SK-N-SH treated with all-trans-retinoic acid at 6 μM for 48 hours (cell line): ENCODE results near the gene TNFRSF1A.

Source experiments
- ATAC-seq: fragments of 200-7000 bp; cut with Tn5 transposase; 3 replicates; pipeline ENCODE4 v1.9.1; 2020; ENCODE audit warnings: mild to moderate bottlenecking, moderate library complexity
- ARNTL ChIP-seq: fragments of 450-650 bp; formaldehyde crosslinking; IDR thresholded peaks from 2 replicates; pipeline ENCODE4 v1.5.0; 2020; ENCODE audit warnings: low read depth, mild to moderate bottlenecking, moderate library complexity, borderline replicate concordance
- BACH2 ChIP-seq: fragments of 250-450 bp; sonication (Bioruptor Pico); IDR thresholded peaks from 2 replicates; pipeline ENCODE4 v1.9.0; 2021; ENCODE audit warnings: mild to moderate bottlenecking, borderline replicate concordance
- CREB5 ChIP-seq: fragments of 250-450 bp; sonication (Bioruptor Pico); IDR thresholded peaks from 2 replicates; pipeline ENCODE4 v1.5.1; 2020; ENCODE audit warnings: low read depth, mild to moderate bottlenecking, moderate library complexity
- CSDC2 ChIP-seq: fragments of 250-450 bp; sonication (Bioruptor Pico); IDR thresholded peaks from 2 replicates; pipeline ENCODE4 v1.5.0; 2020; ENCODE audit warnings: mild to moderate bottlenecking, moderate library complexity
- CSRNP3 ChIP-seq: fragments of 250-450 bp; sonication (Bioruptor Pico); IDR thresholded peaks from 2 replicates; pipeline ENCODE4 v1.5.1; 2021; ENCODE audit warnings: mild to moderate bottlenecking, moderate library complexity
- ESRRG ChIP-seq: fragments of 250-450 bp; sonication (Bioruptor Pico); IDR thresholded peaks from 2 replicates; pipeline ENCODE4 v1.6.1; 2021; ENCODE audit warnings: mild to moderate bottlenecking
- GLIS3 ChIP-seq: fragments of 250-450 bp; sonication (Bioruptor Pico); IDR thresholded peaks from 2 replicates; pipeline ENCODE4 v1.5.0; 2020; ENCODE audit warnings: mild to moderate bottlenecking, moderate library complexity
- ISL1 ChIP-seq: fragments of 250-450 bp; sonication (Bioruptor Pico); IDR thresholded peaks from 2 replicates; pipeline ENCODE4 v2.1.2; 2022; ENCODE audit warnings: mild to moderate bottlenecking, moderate library complexity
- OSR1 ChIP-seq: fragments of 250-450 bp; sonication (Bioruptor Pico); IDR thresholded peaks from 2 replicates; pipeline ENCODE4 v1.8.0; 2022; ENCODE audit warnings: moderate library complexity, mild to moderate bottlenecking, inconsistent platforms
- POU6F1 ChIP-seq: fragments of 250-450 bp; sonication (Bioruptor Pico); IDR thresholded peaks from 2 replicates; pipeline ENCODE4 v1.8.0; 2021; ENCODE audit warnings: low read depth, mild to moderate bottlenecking, moderate library complexity, borderline replicate concordance
- PPARA ChIP-seq: fragments of 250-450 bp; sonication (Bioruptor Pico); IDR thresholded peaks from 2 replicates; pipeline ENCODE4 v1.5.0; 2020; ENCODE audit warnings: mild to moderate bottlenecking, borderline replicate concordance
- RARB ChIP-seq: fragments of 250-450 bp; sonication (Bioruptor Pico); IDR thresholded peaks from 2 replicates; pipeline ENCODE4 v1.8.0; 2021; ENCODE audit warnings: mild to moderate bottlenecking, moderate library complexity
- SNAI2 ChIP-seq: fragments of 250-450 bp; sonication (Bioruptor Pico); IDR thresholded peaks from 2 replicates; pipeline ENCODE4 v1.5.0; 2020; ENCODE audit warnings: mild to moderate bottlenecking, moderate library complexity
- TCF4 ChIP-seq: fragments of 250-450 bp; sonication (Bioruptor Pico); IDR thresholded peaks from 2 replicates; pipeline ENCODE4 v1.8.0; 2021; ENCODE audit warnings: mild to moderate bottlenecking, moderate library complexity, borderline replicate concordance
- TOX ChIP-seq: fragments of 250-450 bp; sonication (Bioruptor Pico); IDR thresholded peaks from 2 replicates; pipeline ENCODE4 v1.8.0; 2021; ENCODE audit warnings: mild to moderate bottlenecking, moderate library complexity, borderline replicate concordance
- TSHZ2 ChIP-seq: fragments of 250-450 bp; sonication (Bioruptor Pico); IDR thresholded peaks from 2 replicates; pipeline ENCODE4 v1.5.0; 2020; ENCODE audit warnings: mild to moderate bottlenecking, moderate library complexity
- ZC3H10 ChIP-seq: fragments of 250-450 bp; sonication (Bioruptor Pico); IDR thresholded peaks from 2 replicates; pipeline ENCODE4 v1.5.1; 2021; ENCODE audit warnings: mild to moderate bottlenecking, moderate library complexity
- ZFP3 ChIP-seq: fragments of 250-450 bp; sonication (Bioruptor Pico); IDR thresholded peaks from 2 replicates; pipeline ENCODE4 v1.5.0; 2020; ENCODE audit warnings: mild to moderate bottlenecking, moderate library complexity
- ZNF565 ChIP-seq: fragments of 450-650 bp; formaldehyde crosslinking; conservative IDR thresholded peaks from 2 replicates; pipeline ENCODE4 v1.5.0; 2020; ENCODE audit warnings: low read depth, mild to moderate bottlenecking, moderate library complexity
- ZNF70 ChIP-seq: fragments of 450-650 bp; formaldehyde crosslinking; IDR thresholded peaks from 2 replicates; pipeline ENCODE4 v1.5.0; 2020; ENCODE audit warnings: mild to moderate bottlenecking, moderate library complexity
- ZNF8 ChIP-seq: fragments of 450-650 bp; formaldehyde crosslinking; IDR thresholded peaks from 2 replicates; pipeline ENCODE4 v1.5.0; 2020; ENCODE audit warnings: mild to moderate bottlenecking, moderate library complexity

TNFRSF1A gene

GRCh38 chr12:6372403-6373003, 30.6 kb upstream of the TNFRSF1A start:
- peak; percentile 83 for ATAC-seq
- TF ChIP-seq ZFP3 (CRISPR knock-in tag) (no peak), CREB5 (no peak), TCF4 (CRISPR knock-in tag) (no peak), BACH2 (CRISPR knock-in tag) (no peak), PPARA (CRISPR knock-in tag) (no peak), OSR1 (no peak), CSDC2 (CRISPR knock-in tag) (no peak), ESRRG (CRISPR knock-in tag) (no peak), CSRNP3 (CRISPR knock-in tag) (no peak), ZNF70 (CRISPR knock-in tag) (no peak), POU6F1 (CRISPR knock-in tag) (no peak), ZNF565 (CRISPR knock-in tag) (no peak), RARB (CRISPR knock-in tag) (no peak), ZNF8 (CRISPR knock-in tag) (no peak), ARNTL (CRISPR knock-in tag) (no peak), ZC3H10 (no peak), TOX (CRISPR knock-in tag) (no peak)

DNA sequence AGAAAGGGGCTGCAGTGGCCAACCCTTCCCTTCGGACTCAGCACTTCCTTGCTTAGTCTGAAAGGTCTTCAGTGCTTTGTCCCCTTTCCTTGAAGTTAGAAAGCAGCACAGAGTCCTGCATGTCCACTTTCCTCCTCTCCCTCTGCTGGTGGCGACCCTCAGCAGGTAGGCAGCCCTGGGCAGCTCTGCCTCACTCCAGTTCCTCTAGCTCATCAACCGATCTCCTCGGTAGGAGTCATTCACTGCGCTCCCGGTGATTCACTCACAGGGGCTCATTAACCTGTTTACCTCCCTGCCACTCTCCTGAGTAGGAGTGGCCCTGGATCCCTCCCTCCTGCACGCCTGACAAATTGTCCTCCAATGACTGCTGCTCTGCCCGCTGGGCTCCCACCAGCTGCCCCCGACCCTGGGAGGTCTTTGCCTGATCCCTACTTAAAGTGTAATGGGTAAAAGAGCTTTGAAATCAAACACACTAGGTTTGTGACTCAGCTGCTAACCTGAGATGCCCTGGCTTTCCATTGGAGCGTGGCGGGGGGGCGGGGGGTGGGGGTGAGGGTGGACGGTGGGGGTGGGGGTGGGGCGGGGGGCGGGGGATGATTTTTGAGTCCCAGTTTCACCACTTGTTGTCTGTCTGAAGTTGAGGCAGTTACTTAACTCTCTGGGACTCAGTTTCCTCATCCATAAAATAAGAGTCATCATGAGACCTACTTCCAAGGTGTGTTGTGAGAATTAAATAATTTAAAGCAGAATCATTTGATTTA, 29.3 kb upstream of the TNFRSF1A start:
- no peak for TF ChIP-seq TOX (CRISPR knock-in tag)
- no peak for TF ChIP-seq POU6F1 (CRISPR knock-in tag)
- TF ChIP-seq OSR1: no peak
- no peak for TF ChIP-seq TSHZ2
- no peak for TF ChIP-seq ARNTL (CRISPR knock-in tag)
- no peak for TF ChIP-seq ZNF70 (CRISPR knock-in tag)
- no peak for TF ChIP-seq ISL1 (CRISPR knock-in tag)
- TF ChIP-seq ZC3H10: no peak
- no peak for TF ChIP-seq ESRRG (CRISPR knock-in tag)
- peak; percentile 61 for ATAC-seq

DNA sequence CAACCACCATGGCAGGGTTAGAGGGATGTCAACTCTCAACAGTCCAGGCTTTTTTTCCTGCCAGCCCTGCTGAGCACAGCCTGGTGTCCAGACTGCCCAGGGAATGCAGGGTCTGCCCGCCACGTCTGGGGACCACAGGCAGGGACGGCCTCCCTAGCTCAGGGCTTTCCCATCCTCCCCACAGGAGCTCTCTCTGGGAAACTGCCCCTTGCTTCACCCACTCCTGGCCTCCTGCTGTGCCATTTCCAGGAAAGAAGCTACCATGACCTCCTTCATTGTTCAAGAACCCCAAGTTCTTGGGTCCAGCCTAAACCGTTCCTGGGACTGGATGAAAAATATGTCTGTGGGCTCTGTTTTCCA, 28.7 kb upstream of the TNFRSF1A start:
- ATAC-seq: no peak
- TF ChIP-seq OSR1 (no peak), ESRRG (CRISPR knock-in tag) (no peak), CREB5 (no peak), TCF4 (CRISPR knock-in tag) (no peak), ISL1 (CRISPR knock-in tag) (no peak), ZNF565 (CRISPR knock-in tag) (no peak), ZNF8 (CRISPR knock-in tag) (no peak), CSDC2 (CRISPR knock-in tag) (no peak), ZFP3 (CRISPR knock-in tag) (no peak), POU6F1 (CRISPR knock-in tag) (no peak), SNAI2 (CRISPR knock-in tag) (no peak), GLIS3 (CRISPR knock-in tag) (no peak), RARB (CRISPR knock-in tag) (no peak), ARNTL (CRISPR knock-in tag) (no peak), ZNF70 (CRISPR knock-in tag) (no peak)
